ENCODE measurements around the gene SMAD4.
"Not testable (repeated sequence)": the region's sequence is repeated elsewhere in the genome, so short reads cannot be mapped to it uniquely, and the experiment has no call there.

Gene SMAD4

GRCh38 chr18:51116996-51117395, 87.0 kb downstream of the SMAD4 start:
- not testable (repeated sequence) for DNase-seq

DNA sequence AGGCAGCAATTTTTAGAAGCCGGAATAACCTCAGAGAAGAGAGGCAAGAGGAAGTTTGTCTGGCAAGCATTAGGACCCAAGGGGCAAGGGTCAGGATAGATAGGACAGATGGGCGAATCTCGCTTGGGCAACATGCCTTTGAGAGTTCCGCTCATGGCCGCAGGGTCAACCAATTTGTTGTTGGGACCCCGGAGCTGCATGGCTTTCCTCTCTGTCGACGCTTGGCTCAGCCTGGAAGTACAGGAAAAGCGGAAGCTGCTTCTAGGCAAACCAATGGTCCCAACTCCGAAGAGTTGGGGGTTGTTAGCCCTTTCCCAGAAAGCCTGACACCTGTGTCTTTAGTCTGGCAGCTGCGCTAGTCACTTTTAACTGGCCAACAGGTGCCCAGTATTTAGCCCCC, 89.5 kb downstream of the SMAD4 start:
- not testable (repeated sequence) for DNase-seq

DNA sequence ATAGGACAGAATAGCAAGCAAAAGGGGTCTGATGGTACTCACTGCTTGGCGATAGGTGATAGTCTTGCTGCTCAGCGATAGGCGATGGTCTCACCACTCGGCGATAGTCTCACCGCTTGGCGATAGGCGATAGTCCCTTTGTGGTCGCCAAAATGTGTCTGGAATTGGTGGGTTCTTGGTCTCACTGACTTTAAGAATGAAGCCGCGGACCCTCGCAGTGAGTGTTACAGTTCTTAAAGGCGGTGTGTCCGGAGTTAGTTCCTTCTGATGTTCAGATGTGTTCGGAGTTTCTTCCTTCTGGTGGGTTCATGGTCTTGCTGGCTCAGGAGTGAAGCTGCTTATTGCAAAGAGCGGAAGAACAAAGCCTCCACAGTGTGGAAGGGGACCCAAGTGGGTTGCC, 90.0 kb downstream of the SMAD4 start:
- not testable (repeated sequence) for DNase-seq

GRCh38 chr18:51120809-51121596, 91.0 kb downstream of the SMAD4 start:
- DNase-seq, result no peak

- DNase-seq, result no peak
Observed at GRCh38 chr18:51121597-51121857, 91.5 kb downstream of the SMAD4 start.

DNA sequence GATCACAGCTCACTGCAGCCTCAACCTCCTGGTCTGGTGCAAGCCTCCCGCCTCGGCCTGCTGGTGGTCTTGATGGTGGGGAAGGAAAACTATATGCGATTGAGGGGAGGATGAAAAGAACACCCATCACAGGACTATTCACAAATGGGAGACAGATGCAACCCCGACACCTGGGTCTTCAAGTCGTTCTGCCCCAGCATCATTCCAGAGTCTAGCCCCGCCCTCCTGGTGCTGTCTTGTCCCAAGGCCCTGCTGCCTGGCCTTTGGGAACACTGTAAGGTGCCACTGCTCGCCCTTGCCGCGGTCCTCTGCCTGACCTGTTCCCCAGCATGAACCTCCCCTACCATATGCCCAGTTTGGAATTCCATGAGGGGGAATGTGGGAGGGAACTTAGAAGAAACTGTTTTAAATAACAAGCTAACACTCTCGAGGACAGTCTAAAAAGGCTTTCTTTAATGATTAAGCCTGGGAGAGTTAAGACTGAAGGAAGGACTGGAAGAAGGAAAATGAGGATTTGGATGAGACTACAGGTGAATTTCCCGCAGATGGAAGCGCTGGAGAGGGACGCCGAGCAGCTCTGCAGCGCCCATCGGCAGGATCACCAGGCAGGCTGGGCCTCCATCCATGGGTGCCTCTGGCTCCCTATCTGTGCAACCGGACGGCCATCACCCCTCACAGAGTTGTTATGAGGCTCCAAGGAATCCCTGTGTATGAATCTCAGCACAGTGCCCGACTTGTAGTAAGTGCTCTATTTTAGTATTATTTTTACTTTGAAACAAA, 92.4 kb downstream of the SMAD4 start:
- no peak for DNase-seq

DNA sequence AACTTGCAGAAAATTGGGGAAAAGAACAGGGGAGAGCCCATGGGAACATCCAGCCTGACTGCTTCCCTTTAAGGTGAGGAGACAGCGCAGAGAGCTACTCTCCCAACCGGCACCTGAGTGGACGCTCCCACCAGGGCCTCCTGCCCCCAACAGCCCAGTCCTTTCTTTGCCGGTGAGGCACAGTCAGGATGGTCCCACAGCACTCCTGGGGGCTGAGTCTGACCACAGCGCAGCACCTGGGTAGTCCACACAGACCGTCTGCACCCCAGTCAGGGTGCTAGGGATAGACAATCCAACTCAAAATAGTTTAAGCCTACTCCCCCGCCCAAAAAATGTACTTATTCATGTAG, 93.0 kb downstream of the SMAD4 start:
- no peak for DNase-seq

DNA sequence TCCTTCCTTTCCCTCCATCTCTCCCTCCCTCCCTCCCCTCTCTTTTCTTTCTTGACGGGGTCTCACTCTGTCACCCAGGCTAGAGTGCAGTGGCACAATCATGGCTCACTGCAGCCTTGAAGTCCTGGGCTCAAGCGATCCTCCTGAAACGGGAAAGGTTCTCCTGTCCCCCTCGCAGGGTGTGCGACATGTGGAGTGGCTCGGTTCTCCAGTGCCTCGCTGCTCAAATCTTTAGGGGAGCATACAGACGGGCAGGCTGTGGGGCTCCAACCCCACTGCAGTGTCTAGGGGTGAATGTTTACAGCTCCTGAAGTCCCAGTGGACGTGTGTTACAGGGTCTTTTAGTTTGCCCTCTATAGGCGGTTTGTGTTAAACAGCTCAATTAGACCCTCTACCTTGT, 93.5 kb downstream of the SMAD4 start:
- DNase-seq, result no peak

DNA sequence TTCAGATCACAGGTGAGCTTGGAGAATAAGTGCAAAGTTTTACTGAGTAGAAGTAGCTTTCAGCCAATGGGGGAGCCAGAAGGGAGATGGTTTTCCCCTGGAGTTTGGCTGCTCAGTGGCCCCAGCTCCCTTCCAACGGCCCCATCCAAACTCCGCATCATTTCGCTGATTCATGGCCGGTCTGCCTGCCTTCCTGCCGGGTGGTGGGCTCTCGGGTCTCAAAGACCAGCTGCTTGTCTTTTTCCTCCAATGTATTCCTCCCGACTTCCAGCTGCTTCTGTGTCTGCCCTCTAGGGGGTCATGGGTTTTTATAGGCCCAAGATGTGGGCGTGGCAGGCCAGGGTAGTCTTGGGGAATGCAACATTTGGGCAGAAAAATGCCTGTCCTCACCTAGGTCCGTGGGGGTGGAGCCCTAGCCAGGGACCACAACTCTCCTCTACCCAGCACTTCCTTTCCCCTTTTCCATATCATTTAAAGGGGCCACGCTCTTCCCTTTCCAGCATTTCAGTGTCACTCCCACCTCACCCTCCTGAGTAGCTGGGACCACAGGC, 94.0 kb downstream of the SMAD4 start:
- DNase-seq, result no peak

- no peak for DNase-seq
Observed at GRCh38 chr18:51125976-51126375, 96.0 kb downstream of the SMAD4 start.

DNA sequence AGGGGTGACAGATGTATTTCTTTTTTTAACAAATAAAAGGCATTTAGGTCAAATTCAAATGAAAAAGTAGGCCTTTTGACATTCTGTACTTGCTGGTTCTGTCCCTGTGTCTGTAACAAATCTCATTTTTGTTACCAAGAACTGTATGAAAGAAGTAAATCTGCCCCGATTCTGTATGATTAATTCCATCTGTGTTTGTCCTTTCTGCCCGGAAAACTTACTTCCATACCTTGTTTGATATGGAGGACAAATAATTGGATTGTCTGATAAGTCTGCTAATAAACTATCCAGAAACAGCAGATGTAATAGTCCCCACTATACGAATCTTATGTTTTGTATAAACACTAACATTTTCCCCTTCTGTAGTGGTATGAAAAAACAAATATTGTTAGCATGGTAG, 97.7 kb downstream of the SMAD4 start:
- DNase-seq, result no peak

DNA sequence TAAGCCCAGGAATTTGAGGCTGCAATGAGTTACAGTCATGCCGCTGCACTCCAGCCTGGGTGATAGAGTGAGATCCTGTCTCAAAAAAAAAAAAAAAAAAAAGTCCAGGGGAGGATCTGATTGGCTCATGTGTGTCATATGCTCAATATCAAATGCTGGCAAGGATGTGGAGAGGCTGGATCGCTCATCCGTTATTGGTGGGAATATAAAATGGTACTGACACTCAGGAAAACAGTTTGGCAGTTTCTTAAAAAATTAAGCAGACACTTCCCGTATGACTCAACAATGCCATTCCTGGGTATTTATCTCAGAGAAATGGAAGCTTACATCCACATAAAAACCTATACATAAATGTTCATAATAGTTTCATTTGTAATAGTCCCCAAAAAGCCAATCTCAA, 98.5 kb downstream of the SMAD4 start:
- DNase-seq, result no peak

DNA sequence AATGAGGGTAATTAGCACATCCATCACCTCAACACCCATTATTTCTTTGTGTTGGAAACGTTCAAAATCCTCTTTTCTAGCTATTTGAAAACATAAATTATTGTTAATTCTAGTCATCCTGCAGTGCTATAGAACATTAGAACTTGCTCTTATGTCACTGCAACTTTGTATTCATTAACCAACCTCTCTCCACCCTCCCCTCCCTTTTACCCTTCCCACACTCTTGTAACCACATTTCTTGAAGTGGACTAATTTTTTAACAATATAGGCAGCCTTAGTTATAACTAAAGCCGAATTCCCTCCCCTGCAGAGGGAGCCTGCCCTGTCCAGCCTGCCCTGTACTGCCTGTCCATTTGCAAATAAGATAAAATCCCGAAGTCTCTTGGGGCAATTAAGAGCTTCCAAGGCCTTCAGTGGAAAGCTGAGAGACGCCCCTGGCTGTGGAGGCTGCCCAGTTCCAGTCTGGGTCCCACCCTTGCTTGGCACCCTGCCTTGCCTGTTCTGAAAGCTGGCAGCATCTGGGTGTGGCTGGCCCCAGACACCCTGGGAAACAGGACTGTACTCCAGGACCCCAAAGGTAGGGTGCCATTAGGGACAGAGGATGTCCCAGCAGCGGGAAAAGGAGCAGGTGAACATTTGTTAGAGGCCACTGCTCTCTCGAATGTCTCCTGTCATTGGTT, 102.4 kb downstream of the SMAD4 start:
- no peak for DNase-seq

DNA sequence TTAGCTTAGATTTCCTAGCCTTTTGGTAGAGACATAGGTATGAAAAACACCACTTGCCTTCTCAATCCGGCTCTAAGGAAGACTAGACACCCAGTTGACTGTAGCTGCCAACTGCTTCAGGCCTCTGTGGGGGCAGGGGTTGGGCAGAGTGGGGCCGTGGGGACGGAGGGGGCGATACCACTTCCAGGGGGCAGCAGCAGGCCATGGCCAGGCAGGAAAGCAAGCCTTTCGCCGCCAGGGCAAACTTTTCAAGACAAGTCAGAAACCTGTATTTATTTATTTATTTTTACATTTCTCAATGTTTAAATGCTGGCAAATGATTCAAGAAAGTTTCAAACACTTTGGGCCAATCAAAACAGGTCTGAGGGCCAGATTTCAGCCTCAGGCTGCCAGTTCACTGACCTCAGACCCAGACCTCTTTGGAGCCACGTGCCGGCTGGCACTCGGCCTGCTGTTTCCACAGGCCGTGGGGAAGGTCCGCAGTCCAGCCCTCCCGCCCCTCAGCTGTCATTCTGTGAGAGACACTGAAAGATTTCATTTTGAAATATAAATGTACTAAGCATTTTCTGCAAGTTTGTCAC, 103.7 kb downstream of the SMAD4 start:
- DNase-seq, result no peak

Data from NCI-H748 treated with DMSO at 0.1 percent for 48 hours (cell line).